Measurements from ENCODE around the gene CAMK1G.

Gene CAMK1G

GRCh38 chr1:209651138-209651587, 67.6 kb downstream of the CAMK1G start:
- TF ChIP-seq TCF4 (CRISPR knock-in tag; IDR thresholded peaks at IDR 0.05; ENCODE audit: borderline replicate concordance): no peak
- TF ChIP-seq ZNF8 (CRISPR knock-in tag; IDR thresholded peaks at IDR 0.05): no peak
- no peak for TF ChIP-seq ARNTL (CRISPR knock-in tag; IDR thresholded peaks at IDR 0.05; ENCODE audit: borderline replicate concordance, low read depth)
- TF ChIP-seq ISL1 (CRISPR knock-in tag; IDR thresholded peaks at IDR 0.05): no peak
- TF ChIP-seq OSR1 (CRISPR knock-in tag; IDR thresholded peaks at IDR 0.05): peak; percentile 79; the same call in 1 of the 2 replicates
- peak; percentile 38; the same call in 1 of the 2 replicates for TF ChIP-seq TOX (CRISPR knock-in tag; IDR thresholded peaks at IDR 0.05; ENCODE audit: borderline replicate concordance)
- TF ChIP-seq, protein P1, sequence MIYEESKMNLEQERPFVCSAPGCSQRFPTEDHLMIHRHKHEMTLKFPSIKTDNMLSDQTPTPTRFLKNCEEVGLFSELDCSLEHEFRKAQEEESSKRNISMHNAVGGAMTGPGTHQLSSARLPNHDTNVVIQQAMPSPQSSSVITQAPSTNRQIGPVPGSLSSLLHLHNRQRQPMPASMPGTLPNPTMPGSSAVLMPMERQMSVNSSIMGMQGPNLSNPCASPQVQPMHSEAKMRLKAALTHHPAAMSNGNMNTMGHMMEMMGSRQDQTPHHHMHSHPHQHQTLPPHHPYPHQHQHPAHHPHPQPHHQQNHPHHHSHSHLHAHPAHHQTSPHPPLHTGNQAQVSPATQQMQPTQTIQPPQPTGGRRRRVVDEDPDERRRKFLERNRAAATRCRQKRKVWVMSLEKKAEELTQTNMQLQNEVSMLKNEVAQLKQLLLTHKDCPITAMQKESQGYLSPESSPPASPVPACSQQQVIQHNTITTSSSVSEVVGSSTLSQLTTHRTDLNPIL (CRISPR knock-in tag; IDR thresholded peaks at IDR 0.05; ENCODE audit: low read depth): no peak
- no peak for TF ChIP-seq ZFP30 (CRISPR knock-in tag; IDR thresholded peaks at IDR 0.05)
- ATAC-seq: peak; percentile 86

DNA sequence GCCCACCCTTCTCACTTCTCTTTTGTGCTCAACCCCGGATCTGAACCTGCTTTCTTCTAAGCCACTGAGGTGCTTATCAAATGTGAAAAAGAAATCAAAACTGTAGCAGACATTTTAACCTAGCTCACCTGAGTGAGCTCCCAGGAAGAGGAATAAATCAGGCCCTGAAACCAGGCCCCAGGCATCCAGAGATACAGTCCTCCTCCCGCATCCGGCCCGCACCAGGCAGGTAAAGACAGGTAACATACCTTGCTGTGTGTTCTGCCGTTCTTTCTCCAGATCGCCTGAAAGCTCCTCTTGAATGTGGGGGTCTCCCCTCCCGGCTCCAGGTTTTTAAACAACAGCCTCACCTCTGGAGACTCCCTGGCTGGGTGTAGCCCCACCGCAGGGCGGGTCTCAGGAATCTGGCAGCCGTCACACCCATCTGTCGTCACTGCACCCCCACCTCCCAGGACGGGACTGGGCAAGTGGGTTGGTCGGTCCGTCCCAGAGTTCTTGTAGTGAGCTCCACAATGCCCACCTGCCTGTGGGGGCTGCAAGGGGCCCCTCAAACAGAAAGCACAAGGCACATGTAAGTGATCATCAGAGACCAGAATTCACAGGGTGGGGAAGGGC, 68.7 kb downstream of the CAMK1G start, which contains the start of gene LAMB3:
Gene LAMB3 (minus strand): TSS at position 305 of the 615 bp plus-strand sequence. CDS start 1,481 bp downstream, outside the sequence.
- no peak for TF ChIP-seq RARB (CRISPR knock-in tag; IDR thresholded peaks at IDR 0.05)
- TF ChIP-seq, protein P1 (CRISPR knock-in tag; IDR thresholded peaks at IDR 0.05; ENCODE audit: low read depth): no peak
- no peak for TF ChIP-seq OSR1 (CRISPR knock-in tag; IDR thresholded peaks at IDR 0.05)
- no peak for TF ChIP-seq BACH2 (CRISPR knock-in tag; IDR thresholded peaks at IDR 0.05; ENCODE audit: borderline replicate concordance)
- TF ChIP-seq ZC3H10 (CRISPR knock-in tag; IDR thresholded peaks at IDR 0.05): no peak
- TF ChIP-seq PPARA (CRISPR knock-in tag; IDR thresholded peaks at IDR 0.05; ENCODE audit: borderline replicate concordance): no peak
- no peak for TF ChIP-seq TCF4 (CRISPR knock-in tag; IDR thresholded peaks at IDR 0.05; ENCODE audit: borderline replicate concordance)
- TF ChIP-seq ESRRG (CRISPR knock-in tag; IDR thresholded peaks at IDR 0.05): no peak
- TF ChIP-seq ZNF565 (CRISPR knock-in tag; conservative IDR thresholded peaks at IDR 0.05; ENCODE audit: low read depth): no peak
- TF ChIP-seq ZNF8 (CRISPR knock-in tag; IDR thresholded peaks at IDR 0.05): no peak
- TF ChIP-seq TSHZ2 (CRISPR knock-in tag; IDR thresholded peaks at IDR 0.05): no peak
- no peak for TF ChIP-seq ARNTL (CRISPR knock-in tag; IDR thresholded peaks at IDR 0.05; ENCODE audit: borderline replicate concordance, low read depth)
- no peak for TF ChIP-seq CSRNP3 (CRISPR knock-in tag; IDR thresholded peaks at IDR 0.05)
- TF ChIP-seq, protein P2, sequence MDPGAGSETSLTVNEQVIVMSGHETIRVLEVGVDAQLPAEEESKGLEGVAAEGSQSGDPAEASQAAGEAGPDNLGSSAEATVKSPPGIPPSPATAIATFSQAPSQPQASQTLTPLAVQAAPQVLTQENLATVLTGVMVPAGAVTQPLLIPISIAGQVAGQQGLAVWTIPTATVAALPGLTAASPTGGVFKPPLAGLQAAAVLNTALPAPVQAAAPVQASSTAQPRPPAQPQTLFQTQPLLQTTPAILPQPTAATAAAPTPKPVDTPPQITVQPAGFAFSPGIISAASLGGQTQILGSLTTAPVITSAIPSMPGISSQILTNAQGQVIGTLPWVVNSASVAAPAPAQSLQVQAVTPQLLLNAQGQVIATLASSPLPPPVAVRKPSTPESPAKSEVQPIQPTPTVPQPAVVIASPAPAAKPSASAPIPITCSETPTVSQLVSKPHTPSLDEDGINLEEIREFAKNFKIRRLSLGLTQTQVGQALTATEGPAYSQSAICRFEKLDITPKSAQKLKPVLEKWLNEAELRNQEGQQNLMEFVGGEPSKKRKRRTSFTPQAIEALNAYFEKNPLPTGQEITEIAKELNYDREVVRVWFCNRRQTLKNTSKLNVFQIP (CRISPR knock-in tag; IDR thresholded peaks at IDR 0.05; ENCODE audit: borderline replicate concordance, low read depth): no peak
- no peak for TF ChIP-seq ZFP30 (CRISPR knock-in tag; IDR thresholded peaks at IDR 0.05)
- ATAC-seq: no peak

GRCh38 chr1:209652873-209653401, 69.4 kb downstream of the CAMK1G start:
- peak; percentile 79; the same call in 1 of the 2 replicates for TF ChIP-seq OSR1 (CRISPR knock-in tag; IDR thresholded peaks at IDR 0.05)
- TF ChIP-seq ZNF70 (CRISPR knock-in tag; IDR thresholded peaks at IDR 0.05): no peak
- TF ChIP-seq, protein P1 (CRISPR knock-in tag; IDR thresholded peaks at IDR 0.05; ENCODE audit: low read depth): no peak
- TF ChIP-seq PATZ1 (CRISPR knock-in tag; IDR thresholded peaks at IDR 0.05; ENCODE audit: borderline replicate concordance): no peak
- peak; percentile 41 for ATAC-seq

Measured in SK-N-SH treated with all-trans-retinoic acid at 6 μM for 48 hours (cell line).